Keratinocyte (primary cell): Measurements from ENCODE around the gene SMCO3.

Experiments used
- EZH2 ChIP-seq: IDR thresholded peaks from one replicate; pipeline ENCODE4 v1.6.1; 2012; ENCODE audit warnings: inconsistent platforms, mild to moderate bottlenecking, low read length, moderate library complexity
- TF ChIP-seq, protein P1 (sequence below), 3 experiments: IDR thresholded peaks in 1 of 3; conservative IDR thresholded peaks in 1 of 3; optimal IDR thresholded peaks in 1 of 3; 2 replicates in 2 of 3; 3 replicates in 1 of 3; pipeline versions ENCODE3 to v1.5.1; 2011; ENCODE audit warnings: low read length in 3 of 3, mild to moderate bottlenecking in 3 of 3, moderate library complexity in 2 of 3, control low read depth in 1 of 3, inconsistent platforms in 1 of 3; ENCODE audit not compliant: insufficient read depth in 2 of 3; ENCODE audit errors: extremely low read depth in 1 of 3

DNA sequence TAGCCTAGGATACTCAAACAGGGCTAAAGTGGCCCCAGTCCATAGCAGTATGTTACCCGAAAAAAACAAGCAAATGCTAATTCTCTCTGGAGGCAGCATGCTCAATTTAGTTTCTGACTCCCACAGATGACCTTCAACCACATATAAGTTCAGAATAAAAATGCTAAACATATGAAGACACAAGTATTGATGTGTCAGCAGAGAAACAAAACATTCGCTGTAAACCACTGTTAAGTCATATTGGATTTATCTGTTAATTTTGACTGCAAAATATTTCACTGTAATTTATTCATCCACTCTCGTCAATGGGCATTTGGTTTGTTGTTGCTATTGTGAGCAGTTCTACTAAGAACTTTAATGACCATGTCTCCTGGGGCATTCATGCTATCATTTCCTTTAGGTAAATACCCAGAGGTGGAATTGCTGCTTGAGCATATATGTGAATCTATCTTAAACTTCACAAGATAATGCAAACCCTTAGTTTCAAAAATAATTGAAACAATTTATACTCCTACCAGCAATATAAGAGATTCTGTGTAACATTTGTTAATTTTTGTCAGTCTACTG lies 47.2 kb downstream of the SMCO3 start:
- TF ChIP-seq, protein P1, sequence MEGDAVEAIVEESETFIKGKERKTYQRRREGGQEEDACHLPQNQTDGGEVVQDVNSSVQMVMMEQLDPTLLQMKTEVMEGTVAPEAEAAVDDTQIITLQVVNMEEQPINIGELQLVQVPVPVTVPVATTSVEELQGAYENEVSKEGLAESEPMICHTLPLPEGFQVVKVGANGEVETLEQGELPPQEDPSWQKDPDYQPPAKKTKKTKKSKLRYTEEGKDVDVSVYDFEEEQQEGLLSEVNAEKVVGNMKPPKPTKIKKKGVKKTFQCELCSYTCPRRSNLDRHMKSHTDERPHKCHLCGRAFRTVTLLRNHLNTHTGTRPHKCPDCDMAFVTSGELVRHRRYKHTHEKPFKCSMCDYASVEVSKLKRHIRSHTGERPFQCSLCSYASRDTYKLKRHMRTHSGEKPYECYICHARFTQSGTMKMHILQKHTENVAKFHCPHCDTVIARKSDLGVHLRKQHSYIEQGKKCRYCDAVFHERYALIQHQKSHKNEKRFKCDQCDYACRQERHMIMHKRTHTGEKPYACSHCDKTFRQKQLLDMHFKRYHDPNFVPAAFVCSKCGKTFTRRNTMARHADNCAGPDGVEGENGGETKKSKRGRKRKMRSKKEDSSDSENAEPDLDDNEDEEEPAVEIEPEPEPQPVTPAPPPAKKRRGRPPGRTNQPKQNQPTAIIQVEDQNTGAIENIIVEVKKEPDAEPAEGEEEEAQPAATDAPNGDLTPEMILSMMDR (optimal IDR thresholded peaks at IDR 0.05 in 1 of 3, IDR thresholded peaks at IDR 0.05 in 1 of 3, conservative IDR thresholded peaks at IDR 0.05 in 1 of 3; ENCODE audit: extremely low read depth in 1 of 3, insufficient read depth in 2 of 3, low read length in 3 of 3), result no peak
- no peak for TF ChIP-seq EZH2
